ENCODE measurements around the gene CEP112. TPM values are rescaled to one million over a fixed set of nuclear protein-coding genes. Genes with fewer than 3 reads are reported as not detected.

CEP112 gene
- total and polyA plus RNA-seq, 7 experiments from 2014 or later = 0.08 to 2.5 (median 0.66) TPM; not detected in 1

DNA sequence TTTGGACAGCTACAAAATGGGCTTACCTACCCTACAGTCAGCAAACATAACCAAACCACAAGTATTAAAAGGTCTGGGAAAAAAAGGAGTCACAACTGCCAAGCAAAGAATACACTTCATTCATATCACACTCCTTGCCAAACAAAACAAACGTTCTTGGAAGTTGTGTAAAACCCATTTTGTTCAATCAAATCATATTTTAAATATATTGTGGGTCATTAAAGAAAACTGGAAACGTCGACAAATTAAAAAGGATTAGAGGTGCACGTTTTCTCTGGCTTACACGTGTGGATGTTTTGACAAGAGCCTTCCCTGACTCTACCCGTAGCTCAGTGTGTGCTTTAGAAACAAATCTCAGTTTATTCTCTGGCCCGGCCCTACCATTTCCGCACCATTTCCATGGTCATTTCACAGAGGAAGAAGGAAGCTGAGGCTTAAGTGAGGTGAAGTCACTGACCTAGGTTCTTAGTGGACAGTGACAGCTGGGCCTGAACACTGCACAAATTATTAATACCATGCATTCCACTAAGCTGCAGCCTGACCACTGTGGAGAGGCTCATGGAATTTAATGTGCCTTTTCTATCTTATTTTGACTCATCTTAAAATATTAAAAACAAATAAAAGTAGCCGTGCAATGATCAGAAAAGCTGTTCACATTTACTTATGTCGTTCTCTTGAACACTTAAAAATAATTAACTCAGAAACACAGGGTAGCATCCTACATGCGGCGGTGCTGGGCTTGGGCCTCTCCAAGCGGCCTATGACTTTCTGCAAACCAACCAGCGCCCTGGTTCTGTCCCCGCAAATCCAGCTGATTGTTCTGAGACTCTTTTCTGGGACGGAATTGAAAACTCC, 968 bp downstream of the CEP112 start:
- peak overlapping the region in 8 of 9 donors; percentile 48 to 91 (median 86) for H3K27ac Mint-ChIP-seq
- H3K36me3 Mint-ChIP-seq = no peaks in the 10 kb centered on the region
- peaks cover 6 to 18% (median 16%) of the 10 kb centered on the region in 7 donors for H3K4me1 Mint-ChIP-seq
- ATAC-seq (no peak), DNase-seq (peak in 3 of 9 donors; percentile 3 to 11 (median 5))
- intact Hi-C loops (cut with micrococcal nuclease) = no loop called here
- CTCF ChIA-PET = interaction anchor here (1.2 kb wide), 1 partner anchor 9 kb away, joined by 5 read pairs; no protein-coding TSS in a partner anchor
- POLR2A ChIA-PET = interaction anchor here (0.6 kb wide), 1 partner anchor 522 kb away, joined by 3 read pairs; no protein-coding TSS in a partner anchor
- H3K27ac ChIP-seq (ENCODE audit: low read depth, low read length) = peak overlapping the region; percentile 69
- H3K27me3 ChIP-seq (ENCODE audit: control insufficient read depth in 2 of 2, insufficient read depth in 2 of 2, low read length in 2 of 2) = no peaks in the 10 kb centered on the region
- peak overlapping the region; percentile 67 for H3K4me3 ChIP-seq (ENCODE audit: low read length)
- H3K9me3 ChIP-seq (ENCODE audit: control insufficient read depth in 2 of 3, low read length in 3 of 3) = no peaks in the 10 kb centered on the region
- H3K9me3 Mint-ChIP-seq = no peaks in the 10 kb centered on the region
- H3K36me3 ChIP-seq (ENCODE audit: control insufficient read depth in 2 of 3, insufficient read depth in 3 of 3, low read length in 3 of 3) = no peaks in the 10 kb centered on the region
- peaks cover 0 to 10% (median 0%) of the 10 kb centered on the region in 5 donors for H3K27me3 Mint-ChIP-seq
- peak overlapping the region; percentile 78 to 89 (median 84) for H3K4me3 Mint-ChIP-seq
- peaks cover 5 to 12% of the 10 kb centered on the region in 2 donors for H3K4me1 ChIP-seq (ENCODE audit: control insufficient read depth in 2 of 2, insufficient read depth in 2 of 2, low read length in 2 of 2)

- ATAC-seq (no peak), DNase-seq (no peak)
- Histone ChIP-seq H3K27ac (ENCODE audit: low read depth, low read length) (no peak overlapping the region), H3K4me1 (ENCODE audit: control insufficient read depth in 2 of 2, insufficient read depth in 2 of 2, low read length in 2 of 2) (peaks cover 5 to 12% of the 10 kb centered on the region in 2 donors), H3K4me3 (ENCODE audit: low read length) (no peak overlapping the region), H3K27me3 (ENCODE audit: control insufficient read depth in 2 of 2, insufficient read depth in 2 of 2, low read length in 2 of 2) (no peaks in the 10 kb centered on the region), H3K36me3 (ENCODE audit: control insufficient read depth in 2 of 3, insufficient read depth in 3 of 3, low read length in 3 of 3) (no peaks in the 10 kb centered on the region), H3K9me3 (ENCODE audit: control insufficient read depth in 2 of 3, low read length in 3 of 3) (no peaks in the 10 kb centered on the region)
- CTCF ChIA-PET = no interaction called here
- H3K4me3 Mint-ChIP-seq = no peak overlapping the region
- no peak overlapping the region for H3K27ac Mint-ChIP-seq
- peaks cover 0 to 2% (median 0%) of the 10 kb centered on the region in 5 donors for H3K36me3 Mint-ChIP-seq
- peaks cover 0 to 12% (median 0%) of the 10 kb centered on the region in 5 donors for H3K27me3 Mint-ChIP-seq
- peaks cover 0 to 3% (median 0%) of the 10 kb centered on the region in 11 donors for H3K9me3 Mint-ChIP-seq
- POLR2A ChIA-PET = no interaction called here
- peaks cover 5 to 17% (median 16%) of the 10 kb centered on the region in 7 donors for H3K4me1 Mint-ChIP-seq
- intact Hi-C loops (cut with micrococcal nuclease) = no loop called here
Measured at GRCh38 chr17:66187718-66188117, 4.2 kb downstream of the CEP112 start.

DNA sequence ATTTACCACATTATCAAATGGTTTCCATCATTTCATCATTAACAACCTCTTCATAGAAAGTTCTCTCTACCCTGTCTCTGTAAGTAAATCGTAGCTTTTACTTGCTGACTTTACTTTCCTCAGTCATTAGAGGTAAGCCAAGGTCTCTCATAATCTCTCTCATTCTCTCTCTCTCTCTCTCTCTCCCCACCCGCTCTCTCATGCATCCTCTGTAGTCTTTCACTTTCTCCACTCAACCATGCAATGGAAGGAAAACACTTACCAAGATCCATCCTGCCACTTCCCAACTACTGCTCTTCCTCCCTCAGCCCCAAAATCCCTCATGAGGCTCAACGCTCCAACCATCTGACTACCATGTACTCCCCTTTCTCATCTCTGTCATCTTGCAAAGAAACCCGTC, 6.1 kb downstream of the CEP112 start:
- POLR2A ChIA-PET = no interaction called here
- Mint-ChIP-seq H3K4me1 (peaks cover 0 to 4% (median 2%) of the 10 kb centered on the region in 7 donors), H3K36me3 (peaks cover 0 to 2% (median 0%) of the 10 kb centered on the region in 5 donors), H3K4me3 (no peak overlapping the region), H3K27me3 (peaks cover 0 to 8% (median 0%) of the 10 kb centered on the region in 5 donors), H3K9me3 (peaks cover 0 to 3% (median 0%) of the 10 kb centered on the region in 11 donors), H3K27ac (no peak overlapping the region)
- DNase-seq (no peak), ATAC-seq (no peak)
- Histone ChIP-seq H3K36me3 (ENCODE audit: control insufficient read depth in 2 of 3, insufficient read depth in 3 of 3, low read length in 3 of 3) (no peaks in the 10 kb centered on the region), H3K9me3 (ENCODE audit: control insufficient read depth in 2 of 3, low read length in 3 of 3) (no peaks in the 10 kb centered on the region), H3K27ac (ENCODE audit: low read depth, low read length) (no peak overlapping the region), H3K27me3 (ENCODE audit: control insufficient read depth in 2 of 2, insufficient read depth in 2 of 2, low read length in 2 of 2) (no peaks in the 10 kb centered on the region), H3K4me3 (ENCODE audit: low read length) (no peak overlapping the region), H3K4me1 (ENCODE audit: control insufficient read depth in 2 of 2, insufficient read depth in 2 of 2, low read length in 2 of 2) (peaks cover 2 to 4% of the 10 kb centered on the region in 2 donors)
- intact Hi-C loops (cut with micrococcal nuclease) = no loop called here
- CTCF ChIA-PET = no interaction called here

DNA sequence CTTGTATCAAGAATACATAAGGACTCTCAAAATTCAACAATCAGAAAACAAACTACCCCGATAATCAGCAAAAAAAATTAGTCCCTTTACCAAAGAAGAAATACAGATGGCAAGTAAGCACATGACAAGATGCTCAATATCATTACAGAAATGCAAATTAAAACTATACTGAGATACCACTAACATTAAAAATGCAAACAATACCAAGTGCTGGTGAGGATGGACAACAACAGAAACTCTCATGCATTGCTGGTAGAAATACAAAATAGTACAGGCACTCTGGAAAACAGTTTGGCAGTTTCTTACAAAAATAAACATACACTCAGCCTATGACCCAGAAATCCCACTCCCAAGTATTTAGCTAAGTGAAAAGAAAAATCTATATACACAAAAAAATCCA, 7.5 kb downstream of the CEP112 start:
- Histone ChIP-seq H3K9me3 (ENCODE audit: control insufficient read depth in 2 of 3, low read length in 3 of 3) (no peaks in the 10 kb centered on the region), H3K4me3 (ENCODE audit: low read length) (no peak overlapping the region), H3K27me3 (ENCODE audit: control insufficient read depth in 2 of 2, insufficient read depth in 2 of 2, low read length in 2 of 2) (no peaks in the 10 kb centered on the region), H3K36me3 (ENCODE audit: control insufficient read depth in 2 of 3, insufficient read depth in 3 of 3, low read length in 3 of 3) (no peaks in the 10 kb centered on the region), H3K4me1 (ENCODE audit: control insufficient read depth in 2 of 2, insufficient read depth in 2 of 2, low read length in 2 of 2) (no peaks in the 10 kb centered on the region), H3K27ac (ENCODE audit: low read depth, low read length) (no peak overlapping the region)
- H3K27me3 Mint-ChIP-seq = peaks cover 0 to 11% (median 0%) of the 10 kb centered on the region in 5 donors
- intact Hi-C loops (cut with micrococcal nuclease) = no loop called here
- peaks cover 0 to 2% (median 0%) of the 10 kb centered on the region in 5 donors for H3K36me3 Mint-ChIP-seq
- DNase-seq = no peak
- CTCF ChIA-PET = no interaction called here
- no peaks in the 10 kb centered on the region for H3K4me1 Mint-ChIP-seq
- H3K27ac Mint-ChIP-seq = no peak overlapping the region
- H3K4me3 Mint-ChIP-seq = no peak overlapping the region
- POLR2A ChIA-PET = no interaction called here
- ATAC-seq = no peak
- peaks cover 0 to 3% (median 0%) of the 10 kb centered on the region in 11 donors for H3K9me3 Mint-ChIP-seq

GRCh38 chr17:66183529-66183928, 8.4 kb downstream of the CEP112 start:
- Mint-ChIP-seq H3K9me3 (peaks cover 0 to 3% (median 0%) of the 10 kb centered on the region in 11 donors), H3K27ac (no peak overlapping the region), H3K4me1 (no peaks in the 10 kb centered on the region), H3K36me3 (peaks cover 0 to 2% (median 0%) of the 10 kb centered on the region in 5 donors), H3K27me3 (peaks cover 0 to 16% (median 0%) of the 10 kb centered on the region in 5 donors), H3K4me3 (no peak overlapping the region)
- ATAC-seq (no peak), DNase-seq (no peak)
- Histone ChIP-seq H3K27me3 (ENCODE audit: control insufficient read depth in 2 of 2, insufficient read depth in 2 of 2, low read length in 2 of 2) (no peaks in the 10 kb centered on the region), H3K36me3 (ENCODE audit: control insufficient read depth in 2 of 3, insufficient read depth in 3 of 3, low read length in 3 of 3) (no peaks in the 10 kb centered on the region), H3K9me3 (ENCODE audit: control insufficient read depth in 2 of 3, low read length in 3 of 3) (no peaks in the 10 kb centered on the region), H3K4me1 (ENCODE audit: control insufficient read depth in 2 of 2, insufficient read depth in 2 of 2, low read length in 2 of 2) (no peaks in the 10 kb centered on the region), H3K4me3 (ENCODE audit: low read length) (no peak overlapping the region), H3K27ac (ENCODE audit: low read depth, low read length) (no peak overlapping the region)
- POLR2A ChIA-PET = no interaction called here
- CTCF ChIA-PET = no interaction called here
- intact Hi-C loops (cut with micrococcal nuclease) = no loop called here

GRCh38 chr17:66178642-66179041, 13.3 kb downstream of the CEP112 start:
- Histone ChIP-seq H3K4me1 (ENCODE audit: control insufficient read depth in 2 of 2, insufficient read depth in 2 of 2, low read length in 2 of 2) (no peaks in the 10 kb centered on the region), H3K36me3 (ENCODE audit: control insufficient read depth in 2 of 3, insufficient read depth in 3 of 3, low read length in 3 of 3) (no peaks in the 10 kb centered on the region), H3K9me3 (ENCODE audit: control insufficient read depth in 2 of 3, low read length in 3 of 3) (no peaks in the 10 kb centered on the region), H3K4me3 (ENCODE audit: low read length) (no peak overlapping the region), H3K27me3 (ENCODE audit: control insufficient read depth in 2 of 2, insufficient read depth in 2 of 2, low read length in 2 of 2) (no peaks in the 10 kb centered on the region), H3K27ac (ENCODE audit: low read depth, low read length) (no peak overlapping the region)
- Mint-ChIP-seq H3K27me3 (peaks cover 0 to 26% (median 0%) of the 10 kb centered on the region in 5 donors), H3K9me3 (no peaks in the 10 kb centered on the region), H3K27ac (no peak overlapping the region), H3K4me3 (no peak overlapping the region), H3K4me1 (no peaks in the 10 kb centered on the region), H3K36me3 (no peaks in the 10 kb centered on the region)
- ChIA-PET POLR2A (no interaction called here), CTCF (no interaction called here)
- no peak for ATAC-seq
- DNase-seq = no peak
- intact Hi-C loops (cut with micrococcal nuclease) = no loop called here
